Measurements from ENCODE around the gene BEAN1.
"Not testable (repeated sequence)": the region's sequence is repeated elsewhere in the genome, so short reads cannot be mapped to it uniquely, and the experiment has no call there.

The BEAN1 gene

DNA sequence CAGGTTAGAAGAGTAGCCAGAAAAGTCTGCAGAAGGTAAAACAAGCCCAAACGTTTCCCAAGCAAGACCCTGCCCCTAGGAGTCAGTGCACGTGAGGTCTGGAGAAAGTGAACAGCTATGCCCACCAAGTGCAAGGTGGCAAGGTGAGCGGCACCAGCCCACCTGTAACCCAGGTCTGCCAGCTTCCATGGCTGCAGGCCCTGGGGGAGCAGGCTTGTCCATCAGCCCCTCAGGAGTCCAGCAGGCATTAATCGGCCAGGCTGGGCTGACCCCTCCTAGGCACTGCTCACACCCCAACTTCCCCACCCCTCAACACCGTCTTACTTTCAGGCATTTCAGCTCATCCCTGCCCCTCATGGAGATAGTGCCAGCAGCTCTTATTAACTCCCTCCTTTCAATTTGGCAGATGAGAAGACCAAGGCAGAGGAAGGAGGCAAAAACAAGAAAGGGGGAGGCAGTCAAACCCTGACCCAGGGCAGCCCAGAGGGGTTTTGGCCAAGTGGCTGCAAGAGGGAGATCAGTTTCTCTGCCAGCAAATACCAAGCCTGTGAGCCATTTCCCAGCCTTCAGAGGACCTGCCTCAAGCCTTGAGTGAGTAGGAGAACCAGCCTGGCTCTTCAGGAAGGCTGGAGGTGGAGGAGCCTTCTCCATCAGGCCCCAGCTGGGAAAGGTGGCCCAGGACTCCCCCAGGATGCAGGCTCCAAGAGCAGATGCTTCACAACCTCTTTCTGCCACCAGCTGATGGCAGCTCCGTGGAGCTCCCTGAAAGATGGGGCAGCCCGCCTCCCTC is 14.7 kb downstream of the BEAN1 start:
- DNase-seq (ENCODE audit: low read depth in 2 of 2) = no peak

DNA sequence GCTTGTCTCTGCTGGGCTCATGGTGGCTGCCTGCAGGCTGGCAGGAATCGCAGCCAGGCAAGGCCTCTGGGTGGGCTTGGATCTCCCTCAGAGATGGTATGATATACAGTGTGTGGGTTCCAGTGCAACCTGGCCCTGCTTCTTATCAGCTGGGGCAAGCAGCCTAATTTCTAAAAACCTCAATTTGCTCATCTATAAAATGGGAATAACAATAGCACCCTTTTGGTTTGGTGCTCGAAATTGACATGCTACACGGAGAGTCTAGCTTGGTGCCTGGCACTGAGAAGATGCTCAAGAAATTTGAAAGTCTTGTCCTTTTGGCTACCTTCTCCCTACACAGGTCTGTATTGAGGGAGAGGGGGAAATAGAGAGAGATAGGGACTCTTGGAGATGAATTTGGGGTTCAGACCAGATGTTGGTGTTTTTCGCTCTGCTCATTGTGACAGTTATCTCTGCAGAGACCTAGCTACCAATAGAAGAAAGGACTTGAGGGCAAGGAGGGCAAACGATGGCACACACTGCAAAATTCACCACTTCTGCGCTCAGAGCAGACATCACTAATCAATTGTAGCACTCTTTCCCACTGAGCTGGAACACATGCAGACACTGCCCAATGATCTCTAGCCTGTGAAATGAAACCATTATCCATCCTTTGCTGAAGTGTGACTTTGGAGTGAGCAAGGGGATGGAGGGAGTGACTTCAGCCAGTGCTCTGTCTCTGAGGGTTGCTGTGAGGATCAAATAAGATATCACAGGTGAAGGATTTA is 15.6 kb downstream of the BEAN1 start:
- no peak for DNase-seq (ENCODE audit: low read depth in 2 of 2)

DNA sequence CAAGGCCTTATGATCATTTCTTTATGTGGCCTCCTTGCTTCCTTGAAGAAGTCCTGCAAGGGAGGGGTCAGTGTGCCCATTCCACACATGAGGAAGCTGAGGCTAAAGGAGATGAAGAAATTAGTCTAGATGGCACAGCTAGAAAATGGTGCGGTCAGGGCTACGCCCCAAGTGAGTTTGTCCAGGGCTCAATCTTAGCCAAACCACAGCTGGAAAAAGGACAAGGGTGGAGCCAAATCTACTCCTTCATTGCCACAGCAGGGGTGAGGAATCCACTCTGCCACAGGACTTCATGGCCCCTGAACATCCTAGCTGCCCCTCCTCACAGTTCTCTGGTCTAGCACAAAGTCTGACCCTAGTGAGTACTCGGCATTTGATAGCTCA is 16.2 kb downstream of the BEAN1 start:
- DNase-seq (ENCODE audit: low read depth in 2 of 2) = no peak

DNA sequence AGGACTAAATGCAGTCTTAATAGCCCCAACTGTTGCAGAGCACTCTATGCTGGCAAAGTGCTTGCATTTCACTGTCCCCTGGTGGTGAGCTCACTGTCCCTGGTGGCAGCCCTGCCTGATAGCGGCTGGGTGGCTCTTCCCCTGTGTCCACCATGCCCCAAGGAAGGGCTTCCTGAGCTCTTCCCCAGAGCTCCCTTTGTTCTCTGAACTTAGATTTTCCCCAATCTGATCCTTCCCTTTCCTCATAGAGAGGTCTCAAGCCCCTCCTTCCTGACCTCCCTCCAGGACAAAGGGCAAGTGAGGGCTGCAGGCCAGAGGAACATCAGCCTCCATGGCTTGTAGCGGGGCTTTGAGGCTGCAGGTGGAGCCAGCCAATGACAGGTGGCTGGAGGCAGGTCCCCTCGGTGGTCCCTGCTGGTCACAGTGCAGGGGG is 17.0 kb downstream of the BEAN1 start:
- DNase-seq (ENCODE audit: low read depth in 2 of 2) = no peak

GRCh38 chr16:66446737-66447136 is 19.6 kb downstream of the BEAN1 start:
- DNase-seq (ENCODE audit: low read depth in 2 of 2) = no peak

DNA sequence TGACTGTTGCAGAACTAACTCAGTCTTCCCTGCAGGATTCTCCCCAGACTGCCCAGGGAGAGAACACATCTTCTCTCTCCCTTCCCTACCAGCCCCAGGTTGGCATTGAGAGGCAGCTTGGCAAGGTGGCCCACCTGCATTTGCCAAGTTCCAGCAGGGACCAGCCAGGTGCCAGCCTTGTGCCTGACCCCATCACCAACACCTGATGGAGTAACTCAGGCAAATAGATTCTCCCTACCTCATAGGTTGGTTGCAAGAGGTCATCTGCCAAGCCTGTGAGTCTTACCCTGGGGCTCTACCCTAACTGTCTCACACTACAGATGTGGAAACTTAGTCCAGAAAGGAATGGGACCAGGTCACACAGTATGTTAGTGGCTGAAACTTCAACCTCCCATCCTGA is 20.4 kb downstream of the BEAN1 start:
- DNase-seq (ENCODE audit: low read depth in 2 of 2) = no peak

GRCh38 chr16:66451548-66451947 is 24.5 kb downstream of the BEAN1 start:
- DNase-seq (ENCODE audit: low read depth in 2 of 2) = no peak

GRCh38 chr16:66453230-66453629 is 26.1 kb downstream of the BEAN1 start:
- not testable (repeated sequence) for DNase-seq (ENCODE audit: low read depth in 2 of 2)

GRCh38 chr16:66454751-66455150 is 27.7 kb downstream of the BEAN1 start:
- DNase-seq (ENCODE audit: low read depth in 2 of 2) = no peak

GRCh38 chr16:66455970-66456369 is 28.9 kb downstream of the BEAN1 start:
- no peak for DNase-seq (ENCODE audit: low read depth in 2 of 2)

DNA sequence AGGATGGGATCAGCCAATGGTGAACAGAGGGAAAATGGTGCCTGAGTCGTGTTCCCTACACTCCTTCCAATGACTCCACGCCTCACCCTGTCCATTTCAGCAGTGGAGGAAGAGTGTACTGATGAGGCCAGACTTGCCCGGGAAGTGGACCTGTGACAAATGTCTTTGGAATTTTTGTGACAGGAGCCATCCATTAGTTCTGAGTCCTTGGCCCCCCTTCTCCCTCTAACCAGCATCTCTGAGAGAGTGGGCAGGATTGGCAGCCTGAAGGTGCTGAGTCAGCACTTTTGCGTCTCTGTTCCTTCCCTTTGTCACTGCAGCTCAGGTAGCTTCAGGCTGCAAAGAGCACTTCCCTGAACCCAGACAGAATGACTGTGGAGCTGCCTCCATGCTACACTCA is 30.8 kb downstream of the BEAN1 start:
- no peak for DNase-seq (ENCODE audit: low read depth in 2 of 2)

DNA sequence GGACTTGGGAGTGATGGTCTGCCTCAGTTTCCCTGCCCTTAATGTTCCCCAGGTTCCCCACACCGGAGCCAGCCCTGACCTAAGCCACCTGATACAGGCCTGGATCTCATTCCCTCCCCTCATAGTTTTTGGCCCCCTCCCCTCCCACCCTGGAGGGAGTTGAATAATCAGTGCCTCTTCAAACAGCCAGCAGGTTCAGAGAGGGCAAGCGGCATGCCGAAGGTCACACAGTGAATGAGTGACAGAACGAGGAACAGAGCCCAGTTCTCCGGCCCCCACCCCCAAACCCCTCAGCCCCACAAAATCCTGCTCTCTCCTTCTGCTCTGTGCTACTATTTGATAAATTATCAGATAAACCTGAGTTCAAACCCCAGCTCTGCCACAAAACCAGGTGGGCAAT is 31.2 kb downstream of the BEAN1 start:
- DNase-seq (ENCODE audit: low read depth in 2 of 2) = no peak

- DNase-seq (ENCODE audit: low read depth in 2 of 2) = no peak
These were observed 31.8 kb downstream of the BEAN1 start for GRCh38 chr16:66458853-66459252.

GRCh38 chr16:66459878-66460277 is 32.8 kb downstream of the BEAN1 start:
- DNase-seq (ENCODE audit: low read depth in 2 of 2) = no peak

DNA sequence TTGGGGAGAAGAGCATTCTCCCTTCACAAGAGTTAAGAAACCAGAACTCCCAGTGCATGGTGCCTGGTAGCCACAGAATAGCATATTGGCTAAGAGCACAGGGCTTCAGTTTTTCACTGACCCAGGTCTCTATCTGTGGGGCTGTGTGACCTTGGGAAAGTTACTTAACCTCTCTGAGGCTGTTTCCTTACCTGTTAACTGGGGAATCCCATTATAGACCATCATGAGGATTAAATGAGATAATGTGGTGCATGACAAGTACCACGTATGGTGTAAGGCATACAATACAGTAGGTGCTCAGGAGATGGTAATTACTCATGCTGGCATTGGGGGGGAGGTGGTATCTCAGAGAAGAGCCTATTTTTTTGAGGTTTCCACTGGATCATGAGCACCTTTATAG is 33.6 kb downstream of the BEAN1 start:
- DNase-seq (ENCODE audit: low read depth in 2 of 2) = no peak

DNA sequence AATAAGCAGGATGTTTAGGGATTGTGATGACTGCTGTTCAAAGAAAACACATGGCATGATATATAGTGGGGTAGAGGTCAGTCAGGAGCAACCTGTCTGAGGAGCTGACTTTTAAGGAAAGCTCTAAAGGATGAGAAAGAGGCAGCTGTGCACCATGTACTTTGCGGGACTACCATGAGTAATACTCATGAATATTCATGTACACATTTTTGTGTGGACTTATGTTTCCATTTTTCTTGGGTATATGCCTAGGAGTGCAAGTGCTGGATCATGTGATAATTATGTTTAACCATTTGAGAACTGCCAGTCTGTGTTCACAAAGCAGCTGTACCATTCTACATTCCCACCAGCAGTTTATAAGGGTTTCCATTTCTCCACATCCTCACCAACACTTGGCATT is 35.8 kb downstream of the BEAN1 start:
- DNase-seq (ENCODE audit: low read depth in 2 of 2) = no peak

GRCh38 chr16:66465946-66466345 is 38.9 kb downstream of the BEAN1 start:
- not testable (repeated sequence) for DNase-seq (ENCODE audit: low read depth in 2 of 2)

GRCh38 chr16:66466636-66467035 is 39.5 kb downstream of the BEAN1 start:
- DNase-seq (ENCODE audit: low read depth in 2 of 2) = not testable (repeated sequence)

GRCh38 chr16:66467611-66468010 is 40.5 kb downstream of the BEAN1 start:
- no peak for DNase-seq (ENCODE audit: low read depth in 2 of 2)

- DNase-seq (ENCODE audit: low read depth in 2 of 2) = no peak
These were observed 41.3 kb downstream of the BEAN1 start for GRCh38 chr16:66468321-66468965.

GRCh38 chr16:66469291-66469946 is 42.3 kb downstream of the BEAN1 start:
- DNase-seq (ENCODE audit: low read depth in 2 of 2) = no peak

DNA sequence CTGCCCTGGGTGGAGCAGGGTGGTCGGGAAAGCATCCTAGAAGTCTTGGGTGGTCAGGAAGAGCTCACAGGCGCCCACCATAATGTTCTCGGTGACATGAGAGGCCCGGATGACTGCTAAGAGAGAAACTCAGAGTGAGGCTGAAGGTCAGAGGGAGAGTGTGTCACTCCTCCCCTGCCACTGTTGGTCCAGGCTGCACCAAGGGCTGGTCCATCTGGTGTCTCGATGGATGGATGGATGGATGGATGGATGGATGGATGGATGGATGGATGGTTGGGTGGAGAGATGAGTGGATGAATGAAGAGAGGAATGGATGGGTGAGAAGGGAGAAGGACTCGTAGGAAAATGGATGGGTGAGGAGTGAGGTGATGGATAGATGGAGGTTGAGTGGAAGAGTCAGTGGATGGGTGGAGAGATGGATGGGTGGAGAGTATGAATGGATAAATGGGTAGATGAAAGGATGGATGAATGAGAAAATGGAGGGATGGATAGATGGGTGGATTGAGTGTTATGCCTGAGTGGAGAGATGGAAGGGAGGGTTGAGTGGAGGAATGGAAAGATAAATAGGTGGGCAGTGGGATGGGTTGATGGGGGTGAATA is 43.0 kb downstream of the BEAN1 start:
- no peak for DNase-seq (ENCODE audit: low read depth in 2 of 2)
